Epidermal melanocyte (primary cell): ENCODE results near the gene NAV2.
A peak's percentile ranks its signal among the peaks of the same experiment; 100 is the strongest.

Experiments used
- DNase-seq: peaks from one replicate; pipeline ENCODE4 v3.0.0; 2011; ENCODE audit warnings: low spot score; ENCODE audit not compliant: insufficient read length

Gene NAV2

DNA sequence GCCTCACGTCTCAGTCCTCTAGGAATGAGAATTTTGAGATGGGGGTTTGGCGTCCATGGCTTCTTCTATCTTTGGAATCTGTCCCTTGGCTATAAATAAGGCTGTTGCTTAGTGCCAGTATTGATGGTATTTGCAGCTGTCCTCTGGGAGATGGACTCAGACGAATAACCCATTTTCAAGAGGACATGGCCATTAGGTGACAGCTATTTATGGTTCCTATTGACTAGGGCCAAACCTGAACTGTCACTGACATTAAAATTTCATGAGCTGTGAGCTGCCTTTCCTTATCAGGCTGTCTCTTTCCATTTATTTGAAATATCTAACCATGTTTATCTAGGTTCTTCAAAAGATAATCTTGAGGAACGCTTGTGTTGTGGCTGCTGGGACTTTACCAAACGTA is 92.7 kb downstream of the NAV2 start:
- no peak for DNase-seq

DNA sequence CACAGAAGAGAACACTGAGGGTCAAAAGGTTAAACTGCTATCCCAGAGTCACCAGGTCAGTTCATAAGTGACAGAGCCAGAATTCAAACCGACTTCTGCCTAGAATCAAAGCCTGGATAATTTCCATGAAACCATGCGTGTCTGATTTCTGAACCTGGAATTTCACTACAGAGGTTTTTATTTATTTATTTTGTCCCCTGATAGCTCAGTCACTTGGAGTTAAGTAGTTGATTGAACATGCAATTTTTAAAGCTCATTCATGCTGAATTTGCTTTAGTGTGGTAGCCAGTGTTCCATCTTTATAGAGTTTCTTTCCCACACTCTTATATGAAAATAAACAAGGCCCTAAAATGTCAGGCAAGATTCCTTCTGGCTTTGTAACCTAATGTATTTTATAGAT is 93.2 kb downstream of the NAV2 start:
- no peak for DNase-seq

DNA sequence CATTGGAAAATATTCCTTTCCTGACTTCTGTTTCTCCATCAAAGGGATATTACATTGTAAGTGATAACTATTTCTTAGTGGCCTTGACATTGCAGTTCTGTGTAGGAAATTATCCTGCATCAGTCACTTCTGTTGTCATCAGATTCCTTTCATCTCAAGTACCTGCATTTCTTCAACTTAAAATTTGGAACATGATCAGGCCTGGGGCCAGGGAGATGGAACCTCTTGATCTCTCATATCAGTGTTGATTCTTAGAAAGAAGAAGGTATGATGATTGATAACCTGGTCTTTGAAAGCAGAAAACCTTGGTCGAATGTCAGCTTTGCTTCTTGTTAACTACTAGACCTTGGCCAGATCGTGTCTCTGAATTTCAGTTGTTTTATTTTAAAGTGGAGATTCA is 93.6 kb downstream of the NAV2 start:
- DNase-seq: no peak

DNA sequence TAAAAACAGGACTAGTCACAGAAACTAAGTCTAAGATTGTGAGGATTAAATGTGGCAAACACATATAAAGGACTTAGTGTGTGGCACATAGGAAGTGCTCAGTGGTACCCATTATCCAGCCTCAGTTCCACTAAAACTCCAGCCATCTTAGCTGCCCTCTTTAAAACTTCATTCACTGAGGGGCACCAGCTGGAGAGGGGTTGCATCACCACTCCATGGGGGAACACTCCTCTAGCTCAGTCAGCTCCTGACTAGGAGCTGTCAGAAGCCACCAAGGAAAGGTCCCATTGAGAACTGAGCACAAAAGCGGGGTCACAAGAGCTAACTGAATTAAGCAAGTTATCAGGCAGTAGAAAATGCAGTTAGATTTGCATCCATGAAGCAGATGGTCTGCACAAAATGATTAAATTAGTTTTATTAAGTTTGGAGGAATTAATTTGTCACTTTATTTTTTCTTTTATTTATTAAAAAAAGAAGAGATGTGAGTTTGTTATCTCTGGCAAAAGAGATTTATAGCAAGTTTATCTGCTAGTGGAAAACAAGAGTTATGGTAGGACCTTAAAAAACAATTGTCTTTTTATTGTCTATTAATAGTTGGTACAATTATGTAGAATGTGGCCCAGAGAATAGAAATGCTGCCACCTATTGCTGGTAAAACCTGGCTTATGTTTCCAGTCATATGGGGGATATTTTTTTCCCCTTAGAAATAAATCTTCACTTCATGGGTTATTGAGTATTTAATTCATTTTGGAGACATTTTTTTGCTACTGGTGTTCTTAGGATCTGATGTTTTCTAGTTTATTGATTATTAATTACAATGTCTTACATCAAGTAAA is 95.7 kb downstream of the NAV2 start:
- DNase-seq: no peak

DNA sequence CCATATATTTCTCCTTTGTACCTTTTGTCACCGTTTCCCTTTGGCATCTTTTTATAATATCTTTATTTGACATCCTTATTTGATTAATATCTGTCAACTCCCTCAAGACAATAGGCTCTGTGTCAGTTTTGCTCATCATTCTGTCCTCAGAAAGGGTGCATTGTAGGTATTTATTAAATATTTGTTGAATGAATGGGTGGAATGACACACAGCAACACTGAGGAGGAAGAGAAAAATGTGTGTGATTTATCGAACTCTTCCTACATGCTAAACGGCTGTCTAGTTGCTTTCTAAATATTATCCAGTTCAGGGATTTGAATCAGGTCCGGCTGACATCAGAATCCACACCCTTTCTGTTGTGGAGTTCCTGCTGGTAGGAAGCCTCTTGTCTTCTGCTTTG is 98.2 kb downstream of the NAV2 start:
- no peak for DNase-seq

DNA sequence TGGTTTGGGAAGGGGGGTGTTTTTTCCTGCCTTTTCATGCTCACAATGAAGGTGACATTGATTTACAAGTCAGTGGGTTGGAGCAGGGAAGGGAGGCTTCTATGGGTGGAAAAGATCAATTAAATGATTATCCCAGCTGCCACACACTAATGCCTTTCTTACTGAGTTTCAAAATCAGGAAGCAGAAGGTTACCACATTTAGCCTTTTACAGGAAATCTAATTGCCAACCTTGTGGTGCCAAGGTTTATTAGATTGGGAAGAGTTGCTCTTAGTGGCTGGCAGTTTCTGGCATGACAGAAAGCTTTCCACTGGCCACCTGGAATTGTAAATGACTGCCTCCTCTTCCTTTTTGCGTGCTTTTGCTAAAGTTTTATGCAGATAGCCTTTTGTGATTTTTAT is 98.7 kb downstream of the NAV2 start:
- DNase-seq: no peak

DNA sequence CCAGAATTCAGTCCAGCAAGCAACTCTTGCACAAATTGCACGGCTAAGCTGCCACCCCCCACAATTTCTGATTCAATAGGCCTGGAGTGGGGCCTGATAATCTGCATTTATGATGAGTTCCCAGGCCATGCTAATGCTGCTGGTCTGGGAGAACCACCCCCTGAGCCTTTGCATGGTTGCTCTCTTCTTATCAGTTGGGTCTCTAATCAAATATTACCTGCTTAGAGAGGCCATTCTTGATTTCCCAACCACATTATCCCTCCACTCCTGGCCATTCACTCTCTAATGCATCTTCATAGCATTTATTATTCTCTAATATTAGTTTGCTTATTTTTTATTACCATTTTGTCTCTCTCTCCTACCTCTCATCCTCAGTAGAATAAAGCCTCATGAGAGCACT is 99.5 kb downstream of the NAV2 start:
- no peak for DNase-seq

DNA sequence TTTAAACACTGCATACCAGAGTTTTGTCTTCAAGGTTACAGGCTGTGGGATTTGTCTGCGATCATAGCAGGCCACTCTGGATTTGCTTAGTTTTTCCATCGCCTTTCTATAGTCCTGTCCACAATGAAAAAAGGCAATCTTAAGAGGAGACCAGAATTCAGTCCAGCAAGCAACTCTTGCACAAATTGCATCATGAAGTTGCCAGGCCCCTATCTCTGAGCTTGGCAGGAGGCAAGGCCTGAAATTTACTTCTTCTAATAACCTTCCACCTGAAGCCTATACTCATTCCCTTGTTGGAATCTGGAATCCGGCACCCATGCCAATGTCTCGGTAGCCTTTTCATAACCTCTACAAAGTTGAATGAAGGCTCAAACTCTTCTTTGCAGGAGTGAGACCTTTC is 100.1 kb downstream of the NAV2 start:
- DNase-seq: no peak

DNA sequence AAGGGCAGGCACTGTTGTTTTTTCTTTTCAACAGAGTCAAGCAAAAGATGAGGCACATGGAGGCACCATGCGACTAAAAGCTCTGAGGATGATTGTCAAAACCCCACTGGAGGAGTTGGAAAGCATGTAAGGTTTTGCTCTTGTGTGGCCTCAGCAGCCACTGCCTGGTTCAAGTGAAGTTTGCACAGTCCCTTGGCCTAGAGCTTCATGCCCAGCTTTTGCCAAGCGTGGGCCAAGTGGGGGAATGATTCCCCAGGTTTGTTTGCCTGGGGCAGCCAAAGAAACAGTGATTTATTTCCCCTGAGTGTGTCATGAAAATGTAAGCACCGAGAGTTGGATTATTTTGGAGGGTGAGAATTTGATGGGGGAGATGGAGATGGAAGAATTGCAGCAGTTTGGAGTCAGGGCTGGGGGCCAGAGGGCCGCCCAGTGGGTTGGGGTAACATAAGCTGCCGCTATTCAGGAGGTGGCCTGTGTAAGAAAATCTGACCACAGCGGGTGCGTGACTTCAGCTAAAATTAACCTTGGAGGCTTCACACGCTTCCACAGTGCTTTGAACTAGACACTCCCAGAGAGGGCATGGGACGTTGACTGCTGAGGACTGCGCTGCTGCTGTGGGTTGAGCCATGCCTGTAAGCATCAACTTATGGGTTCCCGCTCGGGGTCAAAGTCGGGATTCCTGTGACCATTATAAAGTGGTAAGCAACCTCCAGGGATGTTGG is 100.7 kb downstream of the NAV2 start:
- DNase-seq: no peak

DNA sequence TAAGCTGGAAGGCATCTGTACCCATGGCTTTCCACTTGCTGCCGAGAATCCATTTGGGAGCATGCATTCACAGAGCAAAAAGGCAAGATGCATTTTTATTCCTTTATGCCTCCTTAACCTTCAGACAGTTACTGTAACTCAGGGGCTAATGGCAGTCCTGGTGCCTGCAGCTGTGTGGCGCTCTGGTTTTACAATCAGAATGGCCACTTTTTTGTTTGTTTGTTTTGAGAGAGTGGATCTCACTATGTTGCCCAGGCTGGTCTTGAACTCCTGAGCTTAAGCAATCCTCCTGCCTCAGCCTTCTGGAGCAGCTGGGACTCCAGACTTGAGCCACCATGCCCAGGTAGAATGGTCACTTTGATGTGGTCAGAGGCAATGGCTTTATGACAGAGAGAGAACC is 101.8 kb downstream of the NAV2 start:
- DNase-seq: no peak

DNA sequence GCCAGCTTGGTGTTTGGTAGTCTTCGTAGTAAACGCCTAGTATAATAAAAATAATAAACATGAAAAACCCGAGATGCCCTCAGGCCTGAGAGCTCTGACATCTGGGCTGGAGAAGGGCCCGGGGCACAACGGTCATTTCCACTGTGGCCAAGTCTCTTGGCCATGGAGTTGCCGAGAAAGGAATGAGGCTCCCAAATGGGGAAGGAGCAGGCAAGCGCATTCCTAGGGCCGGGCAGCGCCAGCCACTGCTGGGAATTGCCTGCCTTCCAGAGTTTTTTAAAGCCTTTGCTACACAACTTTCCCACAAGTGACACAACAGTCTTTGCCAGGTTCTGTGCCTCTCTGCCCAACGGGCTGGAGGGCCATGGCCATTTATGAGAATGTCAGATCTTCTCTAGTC is 103.4 kb downstream of the NAV2 start:
- peak; percentile 41 for DNase-seq

DNA sequence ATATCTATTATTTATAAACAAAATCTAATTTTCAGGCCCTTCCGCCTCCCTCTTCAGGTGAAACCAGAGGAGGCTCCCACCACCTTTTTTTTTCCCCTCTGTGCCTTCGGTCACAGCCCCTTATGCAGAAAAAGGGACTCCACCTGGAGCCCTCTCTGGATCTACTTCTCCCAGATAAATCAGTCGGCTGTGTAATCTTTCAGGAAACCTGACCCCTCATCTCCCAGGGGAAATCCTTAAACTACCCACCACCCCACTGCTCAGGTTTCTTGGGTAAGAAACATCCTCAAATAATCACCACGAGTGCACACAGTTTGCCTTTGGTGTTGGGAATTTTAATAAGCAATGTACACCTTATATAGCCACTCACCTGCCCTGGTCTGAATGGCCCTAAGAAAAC is 104.2 kb downstream of the NAV2 start:
- no peak for DNase-seq

DNA sequence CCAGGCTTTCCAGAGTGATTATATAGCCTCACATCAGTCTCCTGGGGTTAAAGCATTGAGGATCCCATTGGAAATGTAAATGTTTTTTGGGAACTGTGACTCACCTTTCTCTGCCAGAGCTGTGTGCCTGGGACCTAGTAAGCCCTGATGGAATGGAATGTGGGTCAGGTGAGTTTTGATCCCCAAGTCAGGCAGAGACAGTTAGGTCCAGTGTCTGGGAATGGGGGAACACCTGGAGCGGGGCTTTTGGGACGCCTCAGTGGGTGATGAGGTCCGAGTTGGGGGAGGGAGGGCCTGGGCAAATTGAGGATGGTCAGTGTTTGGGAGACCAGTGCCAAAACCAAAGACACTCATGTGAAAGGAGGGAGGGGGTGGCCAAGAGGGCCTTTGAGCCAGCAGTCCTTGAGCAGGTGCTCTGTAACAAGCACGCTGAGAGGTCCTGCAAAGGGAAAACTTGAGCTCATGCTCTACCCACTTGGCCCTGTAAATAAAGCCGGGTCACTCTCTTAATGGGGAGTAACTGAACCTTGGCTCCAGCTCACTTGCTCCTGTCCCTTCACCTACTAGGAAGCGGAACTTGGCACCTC is 104.7 kb downstream of the NAV2 start:
- DNase-seq: no peak

DNA sequence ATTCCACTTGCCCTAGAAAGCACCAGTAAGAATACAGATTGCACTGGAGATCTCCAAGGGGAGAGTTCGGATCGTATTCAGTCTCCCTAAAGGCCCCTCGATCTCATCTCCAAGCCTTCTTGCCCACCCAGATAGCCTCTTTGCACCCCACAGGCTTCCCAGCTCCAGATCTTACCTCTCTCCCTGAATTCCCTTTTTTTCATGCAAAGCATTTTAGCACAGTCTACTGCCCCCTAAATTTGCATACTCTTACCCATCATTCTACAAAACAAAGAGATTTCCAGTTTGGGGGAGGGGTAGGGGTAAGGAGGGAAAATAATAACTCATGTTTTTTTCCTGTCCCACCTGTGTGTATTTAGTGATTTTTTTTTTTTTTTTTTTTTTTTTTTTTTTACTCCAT is 105.2 kb downstream of the NAV2 start:
- DNase-seq: no peak

DNA sequence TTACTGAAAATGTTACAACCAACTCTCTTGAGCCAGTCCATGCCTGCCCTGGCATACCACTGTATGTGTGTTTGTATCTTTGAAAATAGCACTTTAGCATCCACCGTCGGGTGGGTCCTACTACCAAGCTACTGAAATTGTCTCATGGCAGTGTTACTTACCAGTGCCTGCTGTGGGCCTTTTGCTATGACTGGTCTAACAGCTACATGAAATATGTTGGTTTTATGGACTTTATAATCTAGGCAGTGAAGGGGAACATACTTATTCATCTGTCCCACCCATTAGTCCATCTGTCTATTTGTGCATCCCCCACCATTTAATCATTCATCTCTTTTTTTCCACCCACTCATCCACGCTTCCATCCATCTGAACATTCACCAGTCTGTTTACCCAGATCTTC is 106.0 kb downstream of the NAV2 start:
- DNase-seq: no peak

DNA sequence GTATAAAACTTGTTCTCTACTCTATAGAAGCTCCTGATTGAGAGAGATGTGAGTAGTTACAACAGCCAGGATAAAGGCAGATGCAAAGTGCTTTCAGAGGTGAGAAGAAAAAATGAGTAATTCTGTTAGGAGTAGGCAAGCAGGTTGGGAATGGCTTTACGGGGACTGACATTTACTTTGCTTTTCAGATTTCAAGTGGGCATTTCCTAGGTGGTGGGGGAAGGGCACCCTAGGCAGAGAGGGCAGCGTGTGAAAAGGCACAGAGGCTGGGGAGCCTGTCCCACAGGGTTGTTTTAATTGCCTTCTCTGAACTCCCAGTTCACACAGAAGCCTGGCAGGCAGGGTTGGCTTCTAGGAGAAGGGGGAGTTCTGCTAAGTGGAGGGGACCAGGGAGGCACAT is 106.5 kb downstream of the NAV2 start:
- no peak for DNase-seq

DNA sequence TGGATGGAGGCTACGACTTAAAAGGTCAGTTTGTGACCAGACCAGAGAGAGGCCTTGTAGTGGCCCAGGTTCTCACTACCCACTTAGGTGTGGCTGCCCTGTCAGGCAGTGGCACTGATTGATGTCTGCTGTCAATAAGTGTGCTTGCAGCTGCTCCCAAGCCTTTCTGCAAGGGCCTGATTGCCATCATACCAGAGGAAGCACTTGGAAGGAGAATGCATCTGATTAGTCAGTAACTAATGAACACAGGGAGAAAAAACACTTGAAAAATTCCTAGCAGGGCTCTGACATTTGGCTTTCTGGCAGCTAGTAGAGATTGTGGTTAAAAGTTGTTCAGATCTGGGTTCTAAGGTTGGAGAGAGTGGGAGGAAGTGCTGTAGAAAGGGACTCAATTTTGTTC is 107.5 kb downstream of the NAV2 start:
- DNase-seq: no peak

DNA sequence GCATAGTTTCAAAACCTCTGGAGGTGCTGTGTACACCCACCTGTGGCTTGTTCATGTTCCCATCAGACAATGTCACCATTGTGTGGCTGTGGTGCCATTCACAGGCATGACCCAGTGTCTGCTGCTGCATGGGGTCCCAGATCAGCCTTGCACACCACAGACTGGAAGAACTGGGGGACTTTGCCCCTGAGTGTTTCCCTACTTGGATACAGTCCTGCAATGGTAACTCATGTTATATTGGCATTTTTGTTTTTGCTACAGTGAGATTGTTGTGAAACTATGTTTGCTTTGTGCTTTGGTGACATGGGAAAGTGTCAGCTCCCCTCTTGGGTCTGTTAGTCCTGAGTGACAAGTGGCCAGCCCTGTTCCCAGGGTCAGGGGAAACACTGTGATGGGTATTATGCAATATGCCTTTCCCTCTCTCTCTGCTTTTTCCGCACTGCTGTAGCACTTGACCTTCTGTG is 108.8 kb downstream of the NAV2 start:
- no peak for DNase-seq

DNA sequence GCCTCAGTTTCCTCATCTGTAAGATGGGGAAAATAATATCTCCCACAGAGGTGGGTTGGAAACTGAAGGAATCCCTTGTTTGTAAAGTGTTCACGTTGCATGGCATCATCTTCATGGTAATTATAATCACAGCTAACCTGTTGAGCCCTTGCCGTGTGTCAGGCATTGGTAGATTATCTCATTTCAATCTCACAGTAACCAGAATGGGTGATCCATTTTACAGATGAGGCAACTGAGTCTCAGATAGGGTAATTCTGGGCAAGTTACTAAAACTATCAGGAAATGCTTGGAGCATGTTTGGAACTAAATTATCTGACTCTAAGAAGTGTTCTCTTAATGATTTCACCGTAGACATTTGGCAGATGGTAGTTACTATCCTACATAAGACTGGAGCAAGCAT is 109.4 kb downstream of the NAV2 start:
- no peak for DNase-seq

DNA sequence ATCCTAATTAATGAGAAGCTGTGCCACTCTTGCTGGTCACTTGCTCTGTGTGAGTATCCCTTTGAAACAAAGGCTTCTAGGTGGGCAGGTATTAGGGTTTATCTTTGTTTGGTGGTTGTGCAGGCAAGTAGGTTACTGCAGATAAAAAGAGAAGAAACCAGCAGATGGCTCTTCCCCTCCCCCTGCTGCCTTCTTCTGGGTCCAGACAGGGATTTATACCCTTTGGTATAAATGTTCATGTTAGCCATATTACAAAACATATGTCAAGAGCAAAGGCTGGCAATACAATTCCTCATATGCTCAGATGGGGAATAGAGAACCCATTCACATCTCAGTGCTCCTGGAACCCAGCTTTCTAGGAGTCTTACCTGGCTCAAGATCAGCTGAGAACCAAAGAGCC is 109.9 kb downstream of the NAV2 start:
- no peak for DNase-seq

DNA sequence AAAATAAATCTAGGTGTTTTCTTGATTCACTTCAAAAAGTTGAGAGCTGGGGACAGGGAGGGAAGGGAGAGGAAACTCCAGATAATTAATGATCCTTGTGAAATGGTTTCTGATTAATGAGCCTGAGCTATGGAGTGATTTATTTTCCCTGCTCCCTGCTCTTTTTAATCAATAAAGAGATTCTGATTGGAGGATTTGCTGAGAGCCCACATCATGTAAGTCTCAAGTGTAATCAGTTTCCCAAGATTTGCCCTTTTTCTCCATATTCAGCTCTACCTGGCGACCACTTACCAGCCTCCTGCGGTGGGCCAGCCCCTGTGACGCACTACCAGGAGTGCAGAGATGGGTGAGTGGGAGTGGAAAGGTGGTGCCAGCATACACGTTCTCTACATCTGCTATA is 114.0 kb downstream of the NAV2 start:
- no peak for DNase-seq

DNA sequence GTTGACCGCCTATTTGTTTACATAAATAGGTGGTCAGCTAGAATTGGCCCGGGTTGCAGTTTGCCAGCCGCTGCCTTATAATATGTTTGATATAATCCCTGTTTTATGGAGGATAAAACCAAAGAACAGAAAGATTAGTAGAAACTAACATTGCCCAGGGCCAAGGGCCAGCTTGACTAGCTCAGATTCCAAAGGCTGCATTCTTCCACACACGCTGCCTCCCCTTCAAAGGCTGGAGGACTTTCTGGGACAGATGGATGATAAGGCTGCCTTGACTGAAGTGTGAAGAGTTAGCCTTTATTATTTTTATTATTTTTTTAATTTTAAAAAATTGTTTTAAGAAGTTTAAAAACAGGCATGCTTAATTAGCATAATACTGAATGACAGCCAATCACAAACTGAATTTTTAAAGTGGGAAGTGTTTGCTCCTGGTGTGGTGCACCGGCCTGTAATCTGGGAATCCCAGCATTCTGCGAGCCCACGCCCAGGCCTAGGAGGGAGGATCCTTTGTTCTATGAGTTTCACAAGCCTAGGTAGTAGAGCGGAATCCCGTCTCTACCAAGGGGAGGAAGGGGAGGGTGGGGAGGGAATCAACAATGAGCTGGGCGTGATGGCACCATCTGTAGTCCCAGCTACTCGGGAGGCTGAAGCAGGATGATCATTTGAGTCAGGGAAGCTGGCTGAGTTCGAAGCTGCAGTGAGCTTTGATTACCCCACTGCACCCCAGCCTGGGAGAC is 114.9 kb downstream of the NAV2 start:
- DNase-seq: no peak
